COLO829 (cell line): ENCODE results near the gene FAM3D.

Source experiments
- DNase-seq: peaks from one replicate; pipeline ENCODE4 v3.0.0; 2012; ENCODE audit warnings: low spot score

Gene FAM3D

GRCh38 chr3:58654466-58654865, 12.1 kb downstream of the FAM3D start:
- DNase-seq = no peak

GRCh38 chr3:58652624-58653023, 13.9 kb downstream of the FAM3D start:
- no peak for DNase-seq

GRCh38 chr3:58651276-58651675, 15.3 kb downstream of the FAM3D start:
- DNase-seq = no peak

GRCh38 chr3:58647381-58648141, 19.0 kb downstream of the FAM3D start:
- DNase-seq = no peak

- no peak for DNase-seq
These were observed 20.1 kb downstream of the FAM3D start for GRCh38 chr3:58646503-58646902.

GRCh38 chr3:58645726-58646125, 20.8 kb downstream of the FAM3D start:
- DNase-seq = no peak

- no peak for DNase-seq
These were observed 23.7 kb downstream of the FAM3D start for GRCh38 chr3:58642846-58643245.

- peak; percentile 79 for DNase-seq
These were observed 25.7 kb downstream of the FAM3D start for GRCh38 chr3:58640700-58641372.

GRCh38 chr3:58639842-58640241, 26.7 kb downstream of the FAM3D start:
- DNase-seq = no peak

- DNase-seq = no peak
These were observed 27.6 kb downstream of the FAM3D start for GRCh38 chr3:58639001-58639400.

- DNase-seq = no peak
These were observed 28.0 kb downstream of the FAM3D start for GRCh38 chr3:58638591-58638990.

GRCh38 chr3:58637509-58637908, 29.1 kb downstream of the FAM3D start:
- no peak for DNase-seq

GRCh38 chr3:58635371-58636285, 30.9 kb downstream of the FAM3D start:
- no peak for DNase-seq

GRCh38 chr3:58633157-58633865, 33.3 kb downstream of the FAM3D start:
- no peak for DNase-seq

GRCh38 chr3:58631742-58632141, 34.8 kb downstream of the FAM3D start:
- no peak for DNase-seq

- DNase-seq = no peak
These were observed 35.9 kb downstream of the FAM3D start for GRCh38 chr3:58630710-58631092.

GRCh38 chr3:58630076-58630709, 36.4 kb downstream of the FAM3D start:
- DNase-seq = peak; percentile 56

GRCh38 chr3:58629629-58630028, 36.9 kb downstream of the FAM3D start:
- no peak for DNase-seq

GRCh38 chr3:58628823-58629562, 37.6 kb downstream of the FAM3D start:
- DNase-seq = no peak

- no peak for DNase-seq
These were observed 38.6 kb downstream of the FAM3D start for GRCh38 chr3:58627941-58628340.

- no peak for DNase-seq
These were observed 39.0 kb downstream of the FAM3D start for GRCh38 chr3:58627570-58627885.
